Activated T-helper 9 cell treated with anti-CD3 and anti-CD28 coated beads, Interleukin-2, amount 50 U/mL, for 16 hours (primary cell): ENCODE measurements around the gene KCP.

ENCODE experiments used
- DNase-seq: peaks from one replicate; pipeline ENCODE4 v3.0.0-alpha.2; 2020; ENCODE audit warnings: low read depth

Gene KCP

GRCh38 chr7:128906766-128907559 lies 3.5 kb downstream of the KCP start:
- no peak for DNase-seq

DNA sequence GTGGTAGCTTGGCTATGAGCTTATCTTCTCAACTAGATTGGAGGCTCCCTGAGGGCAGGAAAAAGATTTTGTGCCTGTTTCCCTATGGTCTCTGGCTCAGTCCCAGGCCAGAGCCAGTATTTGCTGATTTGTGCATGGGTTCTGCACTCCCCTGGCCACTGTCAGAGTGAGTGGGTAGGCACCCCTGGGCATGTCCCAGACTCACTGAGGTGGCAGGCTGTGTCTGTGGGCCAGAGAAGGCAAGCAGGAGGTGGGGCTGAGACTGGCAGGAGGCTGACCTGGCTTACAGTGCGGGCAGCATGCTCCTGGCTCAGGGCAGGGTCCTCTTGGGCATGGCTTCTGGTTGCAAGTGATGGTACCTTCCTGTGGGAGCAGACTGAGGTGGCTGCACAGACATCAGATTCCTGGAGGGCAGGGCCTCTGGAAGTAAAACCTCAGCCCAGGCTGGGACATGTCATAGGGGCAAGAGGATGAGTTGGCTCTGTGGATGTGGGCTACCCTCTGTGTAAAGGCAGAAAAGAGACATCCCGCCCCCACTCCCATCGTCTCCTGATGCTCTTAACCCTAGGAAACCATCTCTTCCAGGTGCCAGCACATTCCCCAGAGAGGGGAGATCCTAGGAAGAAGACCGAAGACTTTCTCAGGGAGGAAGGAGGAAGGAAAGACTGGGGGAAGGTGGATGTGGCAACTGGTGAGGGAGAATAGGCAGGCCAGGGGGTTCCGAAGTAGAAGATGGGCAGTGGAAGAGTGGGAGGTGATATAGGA lies 4.3 kb downstream of the KCP start:
- DNase-seq: no peak

DNA sequence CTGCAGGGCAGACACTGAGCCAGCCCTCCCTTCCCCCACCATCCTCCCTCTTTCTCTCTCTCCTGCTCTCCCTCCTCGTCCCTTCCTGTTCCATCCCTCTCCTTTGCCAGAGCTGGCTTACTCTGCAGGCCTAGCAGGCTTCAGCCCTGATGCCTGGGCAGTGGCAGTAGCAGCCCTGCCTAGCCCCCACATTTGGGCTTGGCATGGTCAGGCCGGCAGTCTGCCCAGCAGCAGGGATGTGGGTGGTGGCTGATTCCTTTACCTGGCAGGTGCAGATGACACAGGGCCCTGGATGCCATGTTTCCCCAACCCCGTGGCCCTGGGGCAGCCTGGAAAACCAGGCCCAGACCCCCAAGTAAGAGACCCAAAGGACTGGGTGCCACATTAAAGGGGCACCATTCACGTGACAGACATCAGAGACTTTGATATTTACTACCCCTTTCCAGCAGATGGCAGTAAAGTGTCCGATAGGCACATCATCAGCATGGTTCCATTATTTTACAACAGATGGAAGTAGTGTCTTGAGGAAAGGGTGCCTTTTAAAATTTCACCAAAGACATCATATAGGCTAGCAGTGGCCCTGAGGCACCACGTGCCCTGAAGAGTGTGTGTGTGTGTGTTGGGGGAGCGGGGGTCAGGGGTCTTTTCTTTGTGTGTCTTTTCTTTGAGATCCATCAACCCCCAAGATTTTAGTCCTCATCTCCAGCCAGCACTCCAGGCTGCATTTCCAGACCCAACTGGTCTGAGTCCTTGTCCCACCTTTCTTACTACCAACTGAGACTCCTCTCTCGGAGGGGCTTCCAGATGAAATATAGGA lies 5.9 kb downstream of the KCP start:
- no peak for DNase-seq

GRCh38 chr7:128903621-128904361 lies 6.7 kb downstream of the KCP start:
- DNase-seq: no peak

- DNase-seq: no peak
These were observed 7.5 kb downstream of the KCP start for GRCh38 chr7:128902761-128903585.

DNA sequence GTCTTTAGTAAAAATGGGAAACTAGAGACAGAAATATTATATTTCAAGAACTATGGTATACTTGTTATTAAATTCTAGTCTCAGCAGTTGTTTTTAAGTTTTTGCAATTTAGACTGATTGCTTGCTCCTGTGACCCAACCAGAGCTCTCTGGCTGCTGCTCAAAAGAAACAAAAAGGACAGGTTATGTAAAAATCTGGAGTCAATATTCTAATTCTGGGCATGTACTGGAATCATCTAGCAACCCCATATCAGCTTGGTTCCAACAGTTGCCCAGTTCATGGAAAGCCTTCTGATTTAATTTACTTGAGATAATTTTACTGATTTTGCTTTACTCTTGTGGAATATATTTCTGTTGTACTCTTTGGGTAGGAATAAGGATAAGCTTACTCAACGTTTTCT lies 10.3 kb downstream of the KCP start:
- DNase-seq: no peak

- DNase-seq: no peak
These were observed 11.1 kb downstream of the KCP start for GRCh38 chr7:128899392-128899791.

DNA sequence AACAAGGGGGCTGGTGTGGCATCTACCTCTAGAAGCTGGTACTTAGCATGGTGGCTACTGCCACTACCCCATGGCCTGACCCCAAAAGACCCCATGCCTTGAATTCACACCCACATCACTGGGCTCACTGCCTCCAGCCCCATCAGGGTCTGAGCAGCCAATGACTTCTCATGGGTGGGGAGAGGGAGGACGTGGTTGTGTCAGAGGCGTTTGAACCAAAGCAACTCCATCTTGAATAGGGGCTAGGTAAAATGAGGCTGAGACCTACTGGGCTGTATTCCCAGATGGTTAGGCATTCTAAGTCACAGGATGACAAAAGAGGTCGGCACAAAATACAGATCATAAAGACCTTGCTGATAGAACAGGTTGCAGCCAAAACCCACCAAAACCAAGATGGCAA lies 15.2 kb downstream of the KCP start:
- no peak for DNase-seq

DNA sequence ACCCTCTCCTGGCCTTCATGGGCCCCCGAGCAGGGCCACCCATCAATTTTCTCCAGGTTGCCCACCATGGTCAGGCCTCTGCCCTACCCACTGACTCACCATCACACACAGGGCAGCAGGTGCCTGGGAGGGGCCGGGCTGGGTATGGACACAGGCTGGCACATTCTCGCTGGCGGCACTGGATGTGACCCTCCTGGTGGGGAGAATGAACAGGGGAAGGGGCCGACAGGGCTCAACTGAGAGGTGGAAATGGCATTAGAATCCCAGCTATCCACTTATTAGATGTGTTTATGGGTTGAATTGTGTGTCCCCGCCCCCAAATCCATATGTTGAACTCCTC lies 16.4 kb downstream of the KCP start:
- DNase-seq: no peak

DNA sequence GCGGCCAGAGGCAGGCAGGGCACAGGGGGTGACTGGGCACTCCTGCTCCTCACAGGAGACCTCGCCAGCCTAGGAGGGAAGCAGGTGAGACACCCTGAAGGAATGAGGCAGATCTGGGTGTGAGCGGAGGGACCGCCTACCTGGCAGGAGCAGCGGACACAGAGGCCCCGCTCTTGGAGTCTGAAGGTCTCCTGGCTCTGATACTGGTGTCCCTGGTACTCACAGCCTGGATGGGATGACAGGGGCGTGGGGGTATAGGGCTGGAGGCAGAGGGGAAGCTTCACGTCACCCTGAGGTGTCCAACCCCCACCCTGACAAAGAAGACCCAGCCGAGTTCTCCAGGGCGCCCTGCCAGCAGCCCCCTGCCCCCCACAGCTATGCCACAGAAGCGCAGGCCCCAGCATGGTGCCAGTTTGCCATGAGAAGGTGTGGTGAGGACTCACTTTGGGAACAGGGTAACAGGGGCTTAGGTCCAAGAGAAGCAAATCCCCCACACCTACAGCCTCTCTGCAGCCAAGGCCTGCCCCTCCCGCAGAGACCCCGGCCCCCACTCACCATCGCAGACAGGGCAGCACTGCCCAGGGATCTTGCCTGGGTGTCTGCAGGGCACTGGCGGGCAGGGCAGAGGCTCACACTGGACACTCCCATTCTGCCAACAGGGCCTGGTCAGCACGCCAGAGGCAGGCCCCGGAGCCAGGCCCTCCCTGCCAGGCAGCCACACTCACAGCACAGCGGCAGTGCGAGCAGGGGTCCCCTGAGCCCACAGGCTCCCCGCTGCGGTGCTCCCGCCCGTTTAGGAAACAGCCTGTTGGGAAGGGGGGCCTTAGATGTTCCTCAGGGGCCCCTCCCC lies 17.0 kb downstream of the KCP start:
- no peak for DNase-seq

GRCh38 chr7:128892521-128893250 lies 17.8 kb downstream of the KCP start:
- no peak for DNase-seq

DNA sequence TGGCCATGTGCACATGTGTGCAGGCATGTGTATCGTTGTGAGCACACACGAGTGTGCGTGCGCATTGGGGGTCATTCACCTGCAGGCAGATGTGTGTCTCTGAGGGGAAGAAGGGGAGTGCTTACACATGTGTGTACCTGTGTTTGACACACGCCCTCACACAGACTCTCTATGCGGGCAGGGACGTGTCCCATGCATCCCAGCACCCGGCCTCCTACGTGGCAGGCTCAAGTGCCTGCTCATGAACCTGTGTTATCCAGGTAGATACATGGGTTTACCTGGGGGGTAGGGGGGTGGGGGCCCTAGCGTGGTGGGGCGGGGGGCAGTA lies 18.6 kb downstream of the KCP start:
- no peak for DNase-seq

GRCh38 chr7:128891110-128891941 lies 19.2 kb downstream of the KCP start:
- no peak for DNase-seq

DNA sequence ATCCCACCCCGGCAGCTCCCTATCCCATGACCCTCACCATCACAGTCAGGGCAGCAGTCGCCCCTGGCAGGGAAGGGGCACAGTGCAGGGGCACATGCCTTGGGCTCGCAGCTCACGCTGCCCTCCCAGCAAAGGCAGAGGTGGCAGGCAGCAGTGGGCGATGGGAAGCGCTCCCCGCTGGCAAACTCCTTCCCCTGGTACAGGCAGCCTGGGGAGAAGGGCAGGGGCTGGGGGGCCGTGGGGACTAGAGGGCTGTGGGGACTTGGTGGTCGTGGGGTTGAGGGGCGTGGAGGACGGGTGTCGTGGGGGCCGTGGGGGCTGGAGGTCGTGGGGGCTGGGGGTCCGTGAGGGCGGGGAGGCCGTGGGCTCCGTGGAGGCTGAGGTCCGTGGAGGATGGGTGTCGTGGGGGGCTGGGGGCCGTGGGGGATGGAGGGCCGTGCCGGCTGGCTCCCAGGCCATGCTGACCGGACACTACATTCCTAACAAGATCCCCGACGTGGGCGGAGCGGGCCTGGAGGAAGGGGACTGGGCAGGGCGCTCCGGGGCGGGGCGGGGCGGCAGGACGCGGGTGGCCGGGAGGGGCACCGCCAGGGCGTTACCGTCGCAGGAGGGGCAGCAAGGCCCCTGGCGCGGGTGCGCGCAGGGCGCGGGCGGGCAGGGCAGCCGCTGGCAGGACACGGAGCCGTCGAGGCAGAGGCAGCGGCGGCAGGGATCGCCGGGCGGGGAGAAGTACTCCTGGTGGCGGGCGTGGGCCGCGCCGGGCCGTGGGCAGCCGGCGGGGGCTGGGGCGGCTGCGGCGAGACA lies 20.0 kb downstream of the KCP start:
- no peak for DNase-seq

- no peak for DNase-seq
These were observed 21.4 kb downstream of the KCP start for GRCh38 chr7:128889121-128889520.

DNA sequence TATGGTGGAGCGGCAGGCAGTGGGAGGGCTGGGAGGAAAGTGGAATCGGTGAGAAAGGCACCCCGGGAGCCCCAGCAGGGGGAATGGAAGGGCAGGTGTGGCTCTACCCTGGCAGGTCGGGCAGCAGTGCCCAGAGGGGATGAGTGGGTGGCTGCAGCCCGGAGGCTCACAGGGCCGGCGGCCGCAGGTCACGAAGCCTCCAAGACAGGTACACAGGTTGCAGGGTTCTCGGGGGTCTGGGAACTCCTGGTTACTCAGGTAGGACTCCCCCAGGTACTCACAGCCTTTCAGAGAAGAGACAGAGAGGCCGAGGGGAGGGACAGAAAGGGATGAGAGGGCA lies 21.8 kb downstream of the KCP start:
- DNase-seq: no peak

DNA sequence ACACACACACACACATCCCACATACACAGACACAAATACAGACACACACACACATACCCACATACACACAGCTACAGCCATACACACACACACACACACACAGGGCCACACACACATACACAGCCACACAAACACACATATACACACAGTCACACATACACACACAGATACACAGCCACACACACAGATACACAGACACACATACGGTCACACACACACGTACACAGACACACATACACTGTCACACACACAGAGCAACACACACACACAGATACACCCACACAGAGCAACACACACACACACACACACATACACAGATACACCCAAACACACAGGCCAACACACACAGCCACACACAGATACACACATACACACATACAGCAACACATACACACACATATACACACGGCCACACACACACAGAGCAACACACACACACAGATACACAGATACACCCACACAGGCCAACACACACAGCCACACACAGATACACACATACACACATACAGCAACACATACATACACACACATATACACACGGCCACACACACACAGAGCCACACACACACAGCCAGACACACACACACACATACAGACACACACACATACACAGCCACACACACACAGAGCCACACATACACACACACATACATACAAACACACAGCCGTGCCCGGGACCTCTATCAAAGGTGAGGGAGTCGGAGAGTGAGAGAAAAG lies 22.3 kb downstream of the KCP start:
- no peak for DNase-seq
